Epithelial cell of proximal tubule (primary cell): ENCODE results near the gene GRB10. TPM values are rescaled to one million over a fixed set of nuclear protein-coding genes. Genes with fewer than 3 reads are reported as not detected.
A peak's percentile ranks its signal among the peaks of the same experiment; 100 is the strongest.
"Not testable (repeated sequence)": the region's sequence is repeated elsewhere in the genome, so short reads cannot be mapped to it uniquely, and the experiment has no call there.

ENCODE experiments used
- DNase-seq: peaks from one replicate; pipeline ENCODE4 v3.0.0-alpha.2; 2011; ENCODE audit warnings: low read depth
- H3K4me3 ChIP-seq: 2 replicates; pipeline ENCODE4 v1.5.1; 2011; ENCODE audit warnings: low read depth, mild to moderate bottlenecking, low read length
- total RNA-seq: library from RNA; depleted of rRNA; stranded (reverse); fragments of >200 nt; gene quantifications from 2 replicates; pipeline ENCODE4 v1.2.3, GENCODE V29; 2015
- TF ChIP-seq, protein P1 (sequence below): conservative IDR thresholded peaks from 2 replicates; pipeline ENCODE4 v1.5.1; 2012; ENCODE audit warnings: low read depth, mild to moderate bottlenecking, low read length

GRB10 gene
- total RNA-seq, 1 donor from 2014 or later = 33.4 TPM

DNA sequence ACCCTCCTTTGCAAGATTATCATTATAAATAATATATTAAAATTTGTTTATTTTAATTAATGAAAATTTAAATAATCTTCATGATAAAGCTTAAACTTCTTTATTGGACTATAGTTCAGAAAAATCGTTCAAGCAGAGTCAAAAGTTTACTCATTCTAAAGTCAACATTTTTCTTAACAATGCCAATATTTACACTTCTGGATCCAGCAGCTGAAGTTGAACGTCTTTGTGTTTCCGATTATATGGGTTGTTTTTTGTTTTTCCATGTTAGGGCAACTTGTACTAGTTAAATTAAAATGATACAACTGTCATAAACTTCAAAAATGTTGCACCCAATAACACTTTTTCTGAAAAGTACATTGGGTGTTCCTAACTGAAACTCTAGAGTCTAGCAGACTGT is 43.8 kb downstream of the GRB10 start:
- TF ChIP-seq, protein P1, sequence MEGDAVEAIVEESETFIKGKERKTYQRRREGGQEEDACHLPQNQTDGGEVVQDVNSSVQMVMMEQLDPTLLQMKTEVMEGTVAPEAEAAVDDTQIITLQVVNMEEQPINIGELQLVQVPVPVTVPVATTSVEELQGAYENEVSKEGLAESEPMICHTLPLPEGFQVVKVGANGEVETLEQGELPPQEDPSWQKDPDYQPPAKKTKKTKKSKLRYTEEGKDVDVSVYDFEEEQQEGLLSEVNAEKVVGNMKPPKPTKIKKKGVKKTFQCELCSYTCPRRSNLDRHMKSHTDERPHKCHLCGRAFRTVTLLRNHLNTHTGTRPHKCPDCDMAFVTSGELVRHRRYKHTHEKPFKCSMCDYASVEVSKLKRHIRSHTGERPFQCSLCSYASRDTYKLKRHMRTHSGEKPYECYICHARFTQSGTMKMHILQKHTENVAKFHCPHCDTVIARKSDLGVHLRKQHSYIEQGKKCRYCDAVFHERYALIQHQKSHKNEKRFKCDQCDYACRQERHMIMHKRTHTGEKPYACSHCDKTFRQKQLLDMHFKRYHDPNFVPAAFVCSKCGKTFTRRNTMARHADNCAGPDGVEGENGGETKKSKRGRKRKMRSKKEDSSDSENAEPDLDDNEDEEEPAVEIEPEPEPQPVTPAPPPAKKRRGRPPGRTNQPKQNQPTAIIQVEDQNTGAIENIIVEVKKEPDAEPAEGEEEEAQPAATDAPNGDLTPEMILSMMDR = no peak
- no peak for DNase-seq

DNA sequence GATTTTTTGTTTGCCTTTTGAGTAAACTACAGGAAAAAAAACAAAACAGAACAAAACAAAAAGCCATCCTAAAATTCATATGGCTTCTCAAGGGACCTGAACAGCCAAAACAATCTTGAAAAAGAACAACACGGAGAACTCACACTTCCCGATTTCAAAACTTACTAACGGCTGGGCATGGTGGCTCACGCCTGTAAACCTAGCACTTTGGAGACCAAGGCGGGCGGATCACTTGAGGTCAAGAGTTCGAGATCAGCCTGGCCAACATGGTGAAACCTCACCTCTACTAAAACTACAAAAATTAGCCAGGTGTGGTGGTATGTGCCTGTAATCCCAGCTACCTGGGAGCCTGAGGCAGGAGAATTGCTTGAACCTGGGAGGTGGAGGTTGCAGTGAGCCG is 46.9 kb downstream of the GRB10 start:
- H3K4me3 ChIP-seq, DNase-seq: not testable (repeated sequence)

More for the DNA sequence above, 43.8 kb downstream of the GRB10 start:
- no peak overlapping the region for H3K4me3 ChIP-seq

DNA sequence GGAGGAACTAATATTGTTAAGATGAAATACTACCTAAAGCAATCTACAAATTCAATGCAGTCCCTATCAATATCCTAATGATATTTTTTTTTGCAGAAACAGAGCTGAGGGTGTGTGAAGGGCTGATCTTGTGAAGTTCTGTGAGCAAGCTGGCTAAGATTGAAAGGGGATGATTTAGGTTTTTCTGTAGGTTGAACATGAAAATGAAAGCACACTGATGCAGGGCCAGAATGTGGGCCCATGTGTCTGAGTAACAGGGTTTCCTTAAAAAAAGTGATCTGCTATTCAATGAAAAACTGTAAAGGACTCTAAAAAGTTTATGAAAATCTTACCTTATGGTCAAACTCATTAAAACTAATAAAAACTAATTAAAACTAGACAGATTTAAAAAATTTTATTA is 47.4 kb downstream of the GRB10 start:
- DNase-seq = no peak
- H3K4me3 ChIP-seq = no peak overlapping the region
- TF ChIP-seq, protein P1 = no peak

DNA sequence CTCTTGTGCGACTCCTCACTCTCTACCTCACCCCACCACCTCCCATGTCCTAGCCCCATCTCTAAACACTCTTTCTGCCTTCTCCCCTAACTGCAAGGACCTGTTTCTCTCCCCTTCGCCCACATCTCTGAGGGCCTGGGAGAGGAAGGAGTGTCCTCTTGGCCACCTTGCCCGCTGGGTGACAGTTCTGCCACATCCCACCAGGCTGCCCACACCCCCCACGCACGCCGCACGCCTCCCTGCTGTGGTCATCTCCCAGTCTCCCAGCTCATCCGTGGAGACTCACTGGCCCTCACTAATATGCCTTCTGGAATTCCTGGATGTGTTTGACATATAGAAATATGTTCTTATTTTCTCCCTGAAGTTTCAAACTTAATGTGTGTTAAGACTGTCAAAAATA is 48.5 kb downstream of the GRB10 start:
- H3K4me3 ChIP-seq = no peak overlapping the region
- TF ChIP-seq, protein P1 = no peak
- DNase-seq = no peak

DNA sequence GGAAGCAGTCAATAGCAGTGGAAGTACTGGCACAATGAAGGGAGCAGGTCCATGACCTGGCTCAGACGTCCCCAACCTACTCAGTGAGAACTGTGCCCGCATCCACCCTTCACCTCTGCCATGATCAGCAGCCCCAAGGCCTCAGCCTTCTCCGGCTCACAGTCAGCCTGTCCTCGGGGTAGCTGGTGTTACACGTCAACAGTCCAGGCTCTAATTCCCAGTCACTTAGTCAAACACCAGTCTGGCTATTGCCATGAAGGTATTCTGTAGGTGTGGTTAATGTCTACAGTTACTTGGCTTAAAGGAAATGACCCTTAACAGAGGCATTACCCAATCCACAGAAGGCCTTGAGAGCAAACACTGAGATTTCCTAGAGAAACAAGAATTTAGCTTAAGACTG is 49.1 kb downstream of the GRB10 start:
- TF ChIP-seq, protein P1 = no peak
- peak; percentile 89 for DNase-seq
- H3K4me3 ChIP-seq = no peak overlapping the region

DNA sequence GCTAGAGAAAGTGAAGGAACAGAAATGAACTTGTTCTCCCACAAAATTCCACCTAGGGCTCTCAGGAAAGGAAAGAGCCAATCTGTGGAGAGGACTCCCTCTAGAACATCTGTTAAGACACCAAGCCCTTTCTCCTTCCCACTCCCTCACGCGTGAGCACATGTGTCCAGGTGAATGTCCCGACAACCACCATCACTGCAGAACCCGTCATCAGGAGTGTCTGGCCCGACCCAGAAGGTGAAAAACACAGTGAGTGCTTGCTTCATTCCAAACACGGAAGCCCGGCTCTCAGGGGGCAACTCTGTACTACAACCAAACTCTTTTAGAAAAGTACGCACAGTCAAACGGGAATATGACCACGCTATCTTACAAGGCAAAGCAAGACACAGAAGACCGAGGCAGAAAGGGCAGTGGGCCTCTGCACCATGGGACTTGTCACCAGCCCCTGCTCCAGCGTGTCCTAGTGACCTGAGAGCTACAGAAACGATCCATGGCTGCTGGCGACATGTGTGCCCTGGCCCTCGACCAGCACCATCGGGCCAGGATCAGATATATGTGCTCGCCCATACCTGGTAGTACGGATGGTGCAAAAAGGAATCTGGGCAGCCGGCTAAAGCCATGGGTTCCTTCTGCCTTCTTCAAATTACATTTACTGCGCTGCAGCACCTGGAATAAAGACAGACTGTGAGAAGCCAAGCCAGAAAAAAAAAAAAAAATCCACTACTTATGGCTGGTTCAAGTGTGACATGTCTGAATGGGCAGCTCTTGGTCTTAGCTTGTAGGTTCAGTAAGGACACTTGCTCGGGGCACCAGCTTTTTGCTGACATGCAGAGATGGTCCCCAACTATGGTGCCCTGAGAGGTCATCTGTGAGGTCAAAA is 50.8 kb downstream of the GRB10 start:
- H3K4me3 ChIP-seq = no peak overlapping the region
- TF ChIP-seq, protein P1 = no peak
- no peak for DNase-seq

DNA sequence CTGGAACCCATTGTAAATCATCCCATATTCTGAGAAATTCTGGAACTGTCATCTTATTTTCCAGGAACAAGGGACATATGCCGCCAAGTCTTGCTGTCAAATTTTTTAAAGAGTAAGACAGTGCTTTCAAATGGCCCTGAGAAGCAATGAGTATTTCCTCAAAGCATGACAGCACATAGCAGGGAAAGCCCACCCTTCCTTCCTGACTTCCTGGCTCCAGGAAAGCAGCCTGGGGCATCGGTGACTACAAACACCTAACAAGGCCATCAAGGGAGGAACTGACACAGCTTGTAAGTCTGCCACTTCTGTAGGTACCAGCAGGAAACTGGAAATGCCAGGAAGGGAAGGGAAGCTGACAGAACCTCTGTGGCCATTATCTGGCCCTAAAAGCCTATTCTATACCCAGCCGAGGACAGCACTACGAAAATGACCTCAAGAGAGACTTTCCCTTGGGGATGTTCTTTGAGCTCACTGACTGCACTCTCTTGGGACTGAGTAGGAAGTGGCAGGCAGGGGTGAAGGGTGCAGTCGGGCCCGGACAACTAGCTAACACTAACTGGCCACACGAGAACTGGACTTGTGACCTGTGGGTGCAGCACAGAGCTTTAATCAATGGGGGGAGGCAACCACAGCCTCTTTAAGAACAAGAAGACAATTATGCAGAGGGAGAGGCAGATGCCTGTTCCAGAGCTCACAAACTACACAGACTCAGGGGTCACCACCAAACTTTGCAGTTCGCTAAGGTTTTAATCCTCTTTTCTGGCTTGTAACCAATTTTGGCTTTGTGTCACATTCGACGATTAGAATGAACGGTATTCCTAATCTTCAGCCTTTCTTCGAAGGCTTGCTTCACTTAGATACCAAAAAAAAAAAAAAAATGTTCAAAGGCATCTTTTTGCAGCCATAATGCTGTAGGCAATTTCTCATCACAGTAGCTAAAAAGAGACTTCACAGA is 52.0 kb downstream of the GRB10 start:
- DNase-seq = no peak
- TF ChIP-seq, protein P1 = no peak
- no peak overlapping the region for H3K4me3 ChIP-seq
